ENCODE measurements around the gene ZFP57.

DNA sequence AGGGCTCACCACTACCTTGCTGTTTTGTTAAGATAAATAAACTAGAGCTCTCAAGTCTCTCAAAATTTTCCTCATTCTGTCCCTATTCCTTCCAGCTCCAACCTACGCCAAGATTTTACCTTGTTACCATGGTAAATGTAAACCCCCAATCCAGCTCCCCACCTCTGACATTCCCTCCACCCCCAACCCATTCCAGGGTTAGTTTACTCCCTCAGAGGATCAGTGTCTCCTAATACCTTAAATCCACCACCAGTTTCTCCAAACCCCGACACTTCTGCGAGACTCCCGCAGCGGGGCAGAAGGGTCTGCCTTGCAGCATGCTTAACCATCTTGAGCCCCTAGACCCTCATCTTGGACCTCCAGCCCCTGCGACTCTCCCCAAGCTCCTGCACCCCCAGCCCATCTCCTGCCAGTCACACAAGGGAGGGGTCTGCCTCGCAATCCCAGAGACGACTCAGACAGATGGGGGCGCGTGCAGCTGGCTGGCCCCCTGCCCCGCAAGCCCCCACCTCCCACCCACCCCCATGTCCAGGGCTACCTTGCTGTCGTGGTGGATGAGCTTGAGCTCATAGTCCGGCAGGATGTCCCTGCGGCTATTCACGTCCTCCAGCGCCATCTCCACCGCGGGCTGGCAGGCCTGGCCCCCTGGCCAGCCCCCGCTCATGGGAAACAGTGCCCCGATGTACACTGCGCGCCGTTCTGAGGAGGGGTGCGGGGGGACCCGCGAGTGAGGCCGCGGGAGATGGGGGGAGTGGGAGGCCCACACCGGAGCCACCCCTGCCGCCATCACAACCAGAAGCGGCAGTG is 53.8 kb downstream of the ZFP57 start:
- TF ChIP-seq EZH2 (IDR thresholded peaks at IDR 0.05; ENCODE audit: low read length, unreplicated experiment), result no peak
- TF ChIP-seq, protein P1, sequence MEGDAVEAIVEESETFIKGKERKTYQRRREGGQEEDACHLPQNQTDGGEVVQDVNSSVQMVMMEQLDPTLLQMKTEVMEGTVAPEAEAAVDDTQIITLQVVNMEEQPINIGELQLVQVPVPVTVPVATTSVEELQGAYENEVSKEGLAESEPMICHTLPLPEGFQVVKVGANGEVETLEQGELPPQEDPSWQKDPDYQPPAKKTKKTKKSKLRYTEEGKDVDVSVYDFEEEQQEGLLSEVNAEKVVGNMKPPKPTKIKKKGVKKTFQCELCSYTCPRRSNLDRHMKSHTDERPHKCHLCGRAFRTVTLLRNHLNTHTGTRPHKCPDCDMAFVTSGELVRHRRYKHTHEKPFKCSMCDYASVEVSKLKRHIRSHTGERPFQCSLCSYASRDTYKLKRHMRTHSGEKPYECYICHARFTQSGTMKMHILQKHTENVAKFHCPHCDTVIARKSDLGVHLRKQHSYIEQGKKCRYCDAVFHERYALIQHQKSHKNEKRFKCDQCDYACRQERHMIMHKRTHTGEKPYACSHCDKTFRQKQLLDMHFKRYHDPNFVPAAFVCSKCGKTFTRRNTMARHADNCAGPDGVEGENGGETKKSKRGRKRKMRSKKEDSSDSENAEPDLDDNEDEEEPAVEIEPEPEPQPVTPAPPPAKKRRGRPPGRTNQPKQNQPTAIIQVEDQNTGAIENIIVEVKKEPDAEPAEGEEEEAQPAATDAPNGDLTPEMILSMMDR (conservative IDR thresholded peaks at IDR 0.05; ENCODE audit: low read depth, low read length), result no peak
